Astrocyte of the spinal cord (primary cell): ENCODE data around the gene KIF3A.

Experiments
- DNase-seq: peaks from one replicate; pipeline ENCODE4 v3.0.0; 2011; ENCODE audit warnings: low read depth, low spot score
- H3K4me3 ChIP-seq: 2 replicates; pipeline ENCODE4 v1.5.1; 2011; ENCODE audit warnings: low read depth, mild to moderate bottlenecking, low read length, moderate library complexity
- in situ Hi-C: cut with HindIII; loops from 2 replicates; pipeline ENCODE4 v1.10.0; 2017; ENCODE audit warnings: low sequenced_read_pairs
- TF ChIP-seq, protein P1 (sequence below): IDR thresholded peaks from 2 replicates; pipeline ENCODE4 v1.5.1; 2012; ENCODE audit warnings: low read depth, mild to moderate bottlenecking, low read length, inconsistent platforms

The KIF3A gene

DNA sequence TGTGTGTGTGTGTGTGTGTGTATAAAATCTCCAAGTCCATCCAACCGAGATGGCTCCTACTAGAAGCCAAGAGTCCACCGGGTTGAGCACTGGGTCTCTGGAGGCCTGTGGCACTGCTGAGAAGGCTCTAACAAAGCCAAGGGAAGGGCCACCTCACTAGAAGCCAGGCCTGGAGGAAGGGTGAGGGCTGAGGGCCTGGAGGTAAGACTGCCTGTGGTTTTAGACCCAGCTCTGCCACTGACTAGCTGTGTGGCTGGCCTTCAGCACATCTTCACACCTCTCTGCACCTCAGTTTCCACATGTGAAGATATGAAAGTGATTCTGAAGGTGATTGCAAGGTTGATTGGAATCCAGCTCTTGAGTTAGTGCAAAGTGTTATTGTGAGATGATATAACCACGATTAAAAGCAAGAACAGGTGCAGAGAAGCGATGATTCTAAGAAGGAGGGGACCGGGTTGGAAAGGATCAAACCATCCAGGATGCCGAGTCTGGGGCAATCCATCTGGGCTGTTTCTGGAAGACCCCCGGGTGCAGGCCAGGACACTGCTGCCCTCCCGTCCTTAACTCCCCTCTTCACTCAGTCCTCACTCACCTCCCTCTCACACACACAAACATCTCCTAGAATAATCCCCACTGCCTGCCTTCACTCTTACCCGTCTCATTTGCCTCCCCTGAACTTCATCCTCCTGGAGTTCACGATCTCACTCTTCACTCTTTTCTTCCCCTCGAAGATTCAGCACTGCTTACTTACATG, 61.2 kb downstream of the KIF3A start:
- H3K4me3 ChIP-seq = no peak overlapping the region
- TF ChIP-seq, protein P1, sequence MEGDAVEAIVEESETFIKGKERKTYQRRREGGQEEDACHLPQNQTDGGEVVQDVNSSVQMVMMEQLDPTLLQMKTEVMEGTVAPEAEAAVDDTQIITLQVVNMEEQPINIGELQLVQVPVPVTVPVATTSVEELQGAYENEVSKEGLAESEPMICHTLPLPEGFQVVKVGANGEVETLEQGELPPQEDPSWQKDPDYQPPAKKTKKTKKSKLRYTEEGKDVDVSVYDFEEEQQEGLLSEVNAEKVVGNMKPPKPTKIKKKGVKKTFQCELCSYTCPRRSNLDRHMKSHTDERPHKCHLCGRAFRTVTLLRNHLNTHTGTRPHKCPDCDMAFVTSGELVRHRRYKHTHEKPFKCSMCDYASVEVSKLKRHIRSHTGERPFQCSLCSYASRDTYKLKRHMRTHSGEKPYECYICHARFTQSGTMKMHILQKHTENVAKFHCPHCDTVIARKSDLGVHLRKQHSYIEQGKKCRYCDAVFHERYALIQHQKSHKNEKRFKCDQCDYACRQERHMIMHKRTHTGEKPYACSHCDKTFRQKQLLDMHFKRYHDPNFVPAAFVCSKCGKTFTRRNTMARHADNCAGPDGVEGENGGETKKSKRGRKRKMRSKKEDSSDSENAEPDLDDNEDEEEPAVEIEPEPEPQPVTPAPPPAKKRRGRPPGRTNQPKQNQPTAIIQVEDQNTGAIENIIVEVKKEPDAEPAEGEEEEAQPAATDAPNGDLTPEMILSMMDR = no peak
- no peak for DNase-seq
- in situ Hi-C loops = no loop called here

DNA sequence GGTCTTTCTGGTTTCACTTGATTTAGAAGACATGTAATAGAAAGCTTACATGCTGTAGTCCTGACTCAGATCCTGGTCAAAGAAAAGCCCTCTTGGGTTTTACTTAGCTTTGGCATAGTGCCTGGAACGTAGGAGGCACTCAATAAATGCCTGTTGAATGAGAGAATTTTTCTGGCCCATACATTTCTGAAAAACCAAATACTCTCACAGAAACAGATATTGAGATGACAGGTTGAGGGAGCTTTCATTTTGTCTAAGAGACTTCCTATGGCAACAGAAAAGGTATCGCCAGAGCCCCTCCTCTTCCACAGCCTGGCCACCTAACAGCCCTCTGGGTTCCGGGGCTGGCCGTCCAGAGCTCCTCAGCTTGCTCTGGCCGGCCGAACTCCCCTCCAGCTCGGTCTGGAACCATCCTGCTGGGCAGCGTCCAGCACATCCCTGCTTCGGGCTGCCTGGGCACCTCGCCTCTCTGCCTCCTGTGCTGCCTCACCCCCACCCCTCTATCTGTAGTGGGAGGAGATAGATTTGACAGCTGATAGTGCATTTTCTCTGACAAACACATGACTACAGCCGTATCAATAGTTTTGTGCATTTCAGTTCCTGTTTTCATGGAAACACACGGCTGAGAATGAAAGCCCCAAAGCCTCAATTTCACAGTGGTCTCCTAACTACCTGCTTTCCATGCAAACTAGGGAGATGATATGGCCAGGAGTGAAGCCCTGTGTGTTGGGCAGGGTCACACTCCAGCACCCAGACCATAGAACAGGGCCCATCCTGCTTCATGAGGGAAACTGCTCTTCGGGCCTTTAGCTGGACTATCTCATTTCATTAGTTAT, 62.5 kb downstream of the KIF3A start:
- peak; percentile 96 for DNase-seq
- TF ChIP-seq, protein P1 = no peak
- in situ Hi-C loops = no loop called here
- H3K4me3 ChIP-seq = no peak overlapping the region

DNA sequence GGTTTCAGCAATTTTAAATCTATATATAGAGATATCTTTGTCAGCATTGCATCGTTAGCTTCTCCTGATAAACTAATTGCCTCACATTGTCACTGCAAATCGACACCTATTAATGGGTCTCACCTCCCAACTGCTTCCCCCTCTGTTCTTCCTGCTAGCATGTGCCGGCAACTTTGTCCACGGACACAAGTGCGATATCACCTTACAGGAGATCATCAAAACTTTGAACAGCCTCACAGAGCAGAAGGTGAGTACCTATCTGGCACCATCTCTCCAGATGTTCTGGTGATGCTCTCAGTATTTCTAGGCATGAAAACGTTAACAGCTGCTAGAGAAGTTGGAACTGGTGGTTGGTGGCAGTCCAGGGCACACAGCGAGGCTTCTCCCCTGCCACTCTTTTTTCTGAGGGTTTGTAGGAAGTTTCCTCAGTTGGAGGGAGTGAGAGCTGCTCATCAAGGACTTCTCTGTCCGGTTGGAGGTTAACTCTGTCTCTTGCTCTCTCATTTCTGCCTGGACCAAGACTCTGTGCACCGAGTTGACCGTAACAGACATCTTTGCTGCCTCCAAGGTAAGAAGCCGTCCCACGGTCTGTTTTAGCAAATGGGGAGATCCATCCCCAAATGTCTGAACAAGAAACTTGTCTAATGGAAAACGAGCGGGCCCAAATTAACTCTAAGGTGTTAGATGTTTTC, 63.3 kb downstream of the KIF3A start, which contains the start of gene IL4:
TSS of gene IL4 (plus strand) at position 51 of the 692 bp plus-strand sequence. CDS start at position 113, 62 bp downstream.
- in situ Hi-C loops = no loop called here
- TF ChIP-seq, protein P1 = no peak
- H3K4me3 ChIP-seq = no peak within 1 kb of the TSS
- DNase-seq = no peak

DNA sequence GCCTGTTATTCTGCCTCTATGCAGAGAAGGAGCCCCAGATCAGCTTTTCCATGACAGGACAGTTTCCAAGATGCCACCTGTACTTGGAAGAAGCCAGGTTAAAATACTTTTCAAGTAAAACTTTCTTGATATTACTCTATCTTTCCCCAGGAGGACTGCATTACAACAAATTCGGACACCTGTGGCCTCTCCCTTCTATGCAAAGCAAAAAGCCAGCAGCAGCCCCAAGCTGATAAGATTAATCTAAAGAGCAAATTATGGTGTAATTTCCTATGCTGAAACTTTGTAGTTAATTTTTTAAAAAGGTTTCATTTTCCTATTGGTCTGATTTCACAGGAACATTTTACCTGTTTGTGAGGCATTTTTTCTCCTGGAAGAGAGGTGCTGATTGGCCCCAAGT, 63.9 kb downstream of the KIF3A start:
- TF ChIP-seq, protein P1 = no peak
- in situ Hi-C loops = no loop called here
- H3K4me3 ChIP-seq = no peak overlapping the region
- no peak for DNase-seq

DNA sequence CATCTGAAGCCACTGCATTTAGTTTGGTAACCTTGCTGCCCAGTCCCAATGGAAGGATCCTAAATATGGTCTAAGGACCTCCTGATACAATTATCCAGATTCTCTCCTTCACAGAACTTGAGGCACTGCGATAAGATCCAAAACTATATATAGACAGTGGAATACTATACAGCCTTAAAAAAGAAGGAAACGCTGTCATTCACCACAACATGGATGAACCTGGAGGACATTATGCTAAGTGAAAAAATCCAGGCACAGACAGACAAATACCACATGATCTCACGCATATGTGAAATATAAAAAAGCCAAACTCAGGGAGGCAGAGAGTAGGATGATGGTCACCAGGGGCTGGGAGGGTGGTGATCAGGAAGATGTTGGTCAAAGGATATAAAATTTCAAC, 66.3 kb downstream of the KIF3A start:
- no peak overlapping the region for H3K4me3 ChIP-seq
- TF ChIP-seq, protein P1 = no peak
- DNase-seq = no peak
- in situ Hi-C loops = no loop called here
